GM21447 (cell line): ENCODE measurements around the gene CCDC88A.
"Not testable (repeated sequence)": the region's sequence is repeated elsewhere in the genome, so short reads cannot be mapped to it uniquely, and the experiment has no call there.

ENCODE experiments used
- ATAC-seq: cut with Tn5 transposase; IDR thresholded peaks from one replicate; pipeline ENCODE4 v1.9.1; 2021; ENCODE audit not compliant: unreplicated experiment

Gene CCDC88A

GRCh38 chr2:55327470-55328230, 92.0 kb downstream of the CCDC88A start:
- no peak for ATAC-seq

GRCh38 chr2:55314985-55315384, 104.7 kb downstream of the CCDC88A start:
- no peak for ATAC-seq

DNA sequence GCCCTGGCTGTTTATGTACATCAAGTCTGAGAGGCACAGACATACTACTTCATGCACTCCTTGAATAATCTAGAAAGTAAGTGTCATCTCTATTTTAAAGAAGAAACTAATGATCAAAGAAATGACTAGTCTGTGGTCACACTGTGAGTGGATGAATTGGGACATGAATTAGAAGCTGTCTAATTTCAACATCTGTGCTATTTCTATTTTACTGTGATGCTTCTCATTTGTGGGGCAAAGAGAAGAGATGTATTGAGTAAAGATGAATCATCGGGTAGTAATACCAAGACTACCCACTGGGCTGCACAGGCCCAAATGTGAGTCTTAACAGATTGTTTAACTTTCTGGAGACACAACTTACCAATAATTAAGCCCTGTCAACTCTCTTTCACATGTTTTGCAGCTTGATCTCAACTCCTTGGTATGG, 108.2 kb downstream of the CCDC88A start:
- peak; percentile 87 for ATAC-seq

DNA sequence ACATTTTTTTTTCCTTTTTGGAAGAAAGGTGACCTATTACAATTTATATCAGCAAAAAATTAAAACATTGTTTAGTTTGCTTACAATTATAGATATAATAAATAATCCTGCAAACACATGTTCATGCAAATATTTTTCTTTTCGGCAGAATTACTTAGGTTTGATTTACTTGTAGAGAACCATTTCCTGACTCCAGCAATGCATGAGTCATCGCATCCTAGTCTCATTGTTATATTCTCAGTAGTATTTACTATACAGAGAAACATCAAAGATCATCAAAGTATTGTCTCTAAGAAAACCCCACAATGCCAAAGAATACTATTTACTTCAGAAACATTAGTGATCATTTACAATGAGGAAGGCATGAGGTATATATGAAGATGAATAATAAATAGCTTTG, 110.2 kb downstream of the CCDC88A start:
- ATAC-seq: no peak

DNA sequence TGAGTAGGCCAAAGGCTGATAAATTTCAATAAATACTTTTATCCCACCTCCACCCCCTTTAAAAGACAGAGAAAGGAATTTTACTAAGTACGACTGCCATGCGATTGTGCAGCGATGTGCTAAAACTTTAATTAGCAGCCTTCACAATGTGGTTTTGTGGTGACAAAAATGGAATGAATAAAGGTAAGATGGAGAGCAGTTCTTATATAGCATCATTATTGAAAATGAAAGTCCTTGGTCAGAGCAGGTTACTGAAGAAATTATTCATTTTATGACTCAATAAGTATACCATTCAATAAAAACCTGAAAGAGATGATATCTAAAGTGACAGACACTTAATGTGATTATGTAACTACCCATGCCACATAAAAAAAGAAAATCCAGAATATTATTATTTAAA, 117.4 kb downstream of the CCDC88A start:
- peak; percentile 74 for ATAC-seq

- no peak for ATAC-seq
Observed at GRCh38 chr2:55301277-55301676, 118.4 kb downstream of the CCDC88A start.

GRCh38 chr2:55296393-55296792, 123.3 kb downstream of the CCDC88A start:
- no peak for ATAC-seq

GRCh38 chr2:55283083-55283482, 136.6 kb downstream of the CCDC88A start:
- no peak for ATAC-seq

DNA sequence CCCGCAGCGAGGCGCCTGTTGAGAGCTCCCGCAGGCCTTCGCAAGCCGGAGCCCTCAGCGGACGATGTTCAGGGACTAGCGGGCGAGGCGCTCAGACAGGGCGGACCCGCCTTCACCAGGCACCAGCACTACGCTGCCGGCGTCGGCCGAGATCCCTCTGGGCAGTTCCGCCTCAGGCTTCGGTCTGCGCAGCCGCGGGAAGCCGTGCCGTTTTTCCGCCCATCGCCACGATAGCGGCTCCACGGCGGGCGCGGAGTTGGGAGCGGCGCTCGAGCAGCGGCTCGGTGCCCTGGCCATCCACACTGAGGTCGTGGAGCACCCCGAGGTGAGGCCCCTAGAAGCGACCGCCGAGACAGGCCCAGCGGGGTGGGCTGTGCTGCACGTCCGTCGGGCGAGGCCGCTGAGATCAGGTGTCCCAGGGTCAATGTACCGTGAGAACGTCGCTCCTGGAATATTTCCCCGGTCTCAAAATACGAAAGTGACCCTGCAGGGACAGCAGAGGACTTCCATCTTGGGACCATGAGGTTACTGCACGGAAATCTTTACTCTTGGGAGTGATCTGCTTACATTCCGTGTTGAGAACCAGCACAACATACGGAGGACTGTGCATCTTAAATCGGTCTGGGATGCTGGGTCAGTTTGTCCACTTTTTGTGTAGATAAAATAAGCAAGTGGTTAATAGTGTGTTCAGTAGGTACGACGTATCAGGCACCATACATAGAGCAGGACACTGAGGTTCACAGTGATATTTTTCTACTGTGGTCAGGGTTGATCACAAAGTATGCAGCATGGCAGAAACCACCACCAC, 137.3 kb downstream of the CCDC88A start:
- peak; percentile 96 for ATAC-seq

- not testable (repeated sequence) for ATAC-seq
Observed at GRCh38 chr2:55280851-55281546, 138.7 kb downstream of the CCDC88A start.

GRCh38 chr2:55279859-55280424, 139.7 kb downstream of the CCDC88A start:
- ATAC-seq: not testable (repeated sequence)

DNA sequence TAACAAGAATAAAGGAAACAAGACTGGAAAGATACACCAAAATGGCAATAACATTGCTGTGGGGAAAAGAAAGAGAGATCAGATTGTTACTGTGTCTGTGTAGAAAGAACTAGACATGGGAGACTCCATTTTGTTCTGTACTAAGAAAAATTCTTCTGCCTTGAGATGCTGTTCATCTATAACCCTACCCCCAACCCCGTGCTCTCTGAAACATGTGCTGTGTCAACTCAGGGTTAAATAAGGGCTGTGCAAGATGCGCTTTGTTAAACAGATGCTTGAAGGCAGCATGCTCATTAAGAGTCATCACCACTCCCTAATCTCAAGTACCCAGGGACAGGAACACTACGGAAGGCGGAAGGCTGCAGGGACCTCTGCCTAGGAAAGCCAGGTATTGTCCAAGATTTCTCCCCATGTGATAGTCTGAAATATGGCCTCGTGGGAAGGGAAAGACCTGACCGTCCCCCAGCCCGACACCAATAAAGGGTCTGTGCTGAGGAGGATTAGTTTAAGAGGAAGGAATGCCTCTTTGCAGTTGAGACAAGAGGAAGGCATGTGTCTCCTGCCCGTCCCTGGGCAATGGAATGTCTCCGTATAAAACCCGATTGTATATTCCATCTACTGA, 140.3 kb downstream of the CCDC88A start:
- ATAC-seq: not testable (repeated sequence)

DNA sequence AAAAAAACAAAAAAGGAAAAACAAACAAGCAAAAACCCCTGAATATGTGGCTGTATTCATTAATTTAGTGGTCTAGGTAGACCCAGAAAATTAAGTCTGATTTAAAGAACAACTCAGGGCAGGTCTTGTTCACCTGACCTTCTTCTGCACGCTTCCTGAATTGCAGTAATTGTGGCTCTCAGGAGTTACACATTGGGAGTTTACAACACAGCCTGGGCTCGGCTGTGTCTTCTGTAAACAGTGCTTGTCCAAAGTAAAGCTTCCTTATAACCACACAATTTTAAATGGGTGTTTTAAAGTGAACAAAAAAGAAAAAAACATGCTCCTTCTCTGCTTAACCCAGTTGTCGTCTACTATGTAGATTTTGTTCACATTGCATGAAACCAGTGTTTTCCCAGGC, 142.3 kb downstream of the CCDC88A start:
- no peak for ATAC-seq

DNA sequence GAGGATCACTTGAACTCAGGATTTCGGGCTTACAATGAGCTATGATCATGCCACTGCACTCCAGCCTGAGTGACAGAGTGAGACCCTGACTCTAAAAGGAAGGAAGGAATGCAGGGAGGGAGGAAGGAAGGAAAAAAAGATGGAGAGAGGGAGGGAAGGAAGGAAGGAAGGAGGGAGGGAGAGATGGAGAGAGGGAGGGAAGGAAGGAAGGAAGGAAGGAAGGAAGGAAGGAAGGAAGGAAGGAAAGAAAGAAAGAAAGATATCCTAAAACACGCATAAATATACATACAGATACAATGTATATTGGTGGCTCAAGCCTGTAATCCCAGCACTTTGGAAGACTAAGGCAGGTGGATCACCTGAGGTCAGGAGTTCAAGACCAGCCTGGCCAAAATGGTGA, 145.3 kb downstream of the CCDC88A start:
- ATAC-seq: not testable (repeated sequence)

DNA sequence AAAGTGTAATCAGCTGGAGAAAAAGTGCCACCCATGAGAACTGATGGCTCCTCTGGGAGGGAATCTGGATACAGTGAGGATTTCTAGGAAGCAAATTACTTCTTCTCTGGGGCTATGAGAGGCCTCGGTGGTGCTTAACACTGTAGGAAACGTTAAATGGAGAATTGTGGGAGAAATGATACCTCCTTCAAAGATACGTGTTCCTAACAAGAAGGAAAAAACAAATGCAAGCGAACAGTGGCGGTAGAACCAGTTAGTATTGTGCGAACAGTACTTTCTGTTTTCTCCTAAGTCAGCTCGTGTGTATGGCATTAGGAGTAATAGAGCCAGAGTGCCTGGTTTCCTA, 150.0 kb downstream of the CCDC88A start:
- ATAC-seq: no peak

DNA sequence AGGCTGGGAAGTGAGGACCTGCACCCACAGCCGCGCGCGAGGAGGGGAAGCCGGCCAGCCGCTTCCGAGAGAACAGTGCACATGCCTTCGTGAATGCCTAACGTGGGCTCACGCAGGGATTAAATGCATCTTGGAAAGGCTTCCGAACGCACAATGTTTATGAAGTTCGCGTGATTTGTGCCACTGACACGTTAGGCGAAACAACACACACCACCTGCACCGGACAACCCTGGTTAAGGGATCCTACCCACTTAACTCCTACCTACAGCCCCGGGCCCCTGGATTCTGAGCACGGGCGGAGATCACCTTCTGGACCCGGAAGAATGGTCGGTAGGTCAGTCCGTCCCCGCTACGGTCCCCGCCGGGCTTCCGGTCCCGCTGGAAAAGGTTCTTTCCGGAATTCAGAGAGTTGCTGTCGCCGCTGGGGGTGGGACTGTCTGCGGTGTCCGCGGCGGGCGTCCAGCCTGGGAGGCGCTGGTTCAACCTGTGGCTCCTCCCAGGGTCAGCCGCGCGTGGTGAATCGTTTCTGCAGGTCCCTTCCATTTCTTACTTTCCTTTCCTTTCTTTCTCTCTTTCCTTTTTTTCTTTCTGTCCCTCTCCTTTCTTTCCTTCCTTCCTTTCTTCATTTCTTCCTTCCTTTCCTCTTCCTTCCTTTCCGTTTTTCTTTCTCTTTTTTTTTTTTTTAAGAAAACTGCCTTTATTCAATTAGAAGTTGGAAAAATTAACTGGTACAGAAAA, 150.6 kb downstream of the CCDC88A start, which contains the start of gene MTIF2:
Gene MTIF2 (minus strand): TSS at position 325 of the 738 bp plus-strand sequence. CDS start 5,373 bp downstream, outside the sequence.
- ATAC-seq: peak; percentile 97

- no peak for ATAC-seq
Observed at GRCh38 chr2:55268288-55268906, 151.3 kb downstream of the CCDC88A start.

DNA sequence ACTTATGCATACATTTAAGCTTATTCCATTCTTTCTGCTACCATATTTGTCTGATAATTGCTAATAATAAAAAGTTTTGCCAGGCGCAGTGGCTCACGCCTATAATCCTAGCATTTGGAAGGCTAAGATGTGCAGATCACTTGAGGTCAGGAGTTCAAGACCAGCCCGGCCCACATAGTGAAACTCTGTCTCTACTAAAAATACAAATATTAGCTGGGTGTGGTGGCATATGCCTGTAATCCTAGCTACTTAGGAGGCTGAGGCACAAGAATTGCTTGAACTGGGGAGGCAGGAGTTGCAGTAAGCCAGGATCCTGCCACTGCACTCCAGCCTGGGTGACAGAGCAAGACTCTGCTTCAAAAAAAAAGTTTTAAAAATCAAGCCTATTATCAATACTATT, 160.1 kb downstream of the CCDC88A start:
- ATAC-seq: not testable (repeated sequence)

DNA sequence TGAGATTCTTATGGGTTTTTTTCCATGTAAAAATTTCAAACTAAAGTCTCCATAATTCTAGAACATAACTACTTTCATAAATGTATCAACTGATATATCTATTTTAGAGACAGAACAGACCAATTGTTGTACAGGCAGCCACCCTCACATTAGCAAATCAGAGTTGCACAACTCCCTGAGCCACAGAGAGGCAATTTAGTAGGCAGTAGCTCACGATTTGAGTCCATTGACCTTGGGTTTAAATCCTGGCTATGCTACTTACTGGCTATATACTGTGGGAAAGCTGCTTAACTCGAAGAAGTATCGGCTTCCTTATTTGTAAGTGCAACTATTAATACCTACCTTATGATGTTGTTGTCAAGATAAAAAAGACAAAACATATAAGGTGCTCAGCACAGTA, 166.8 kb downstream of the CCDC88A start:
- ATAC-seq: no peak

GRCh38 chr2:55247025-55247424, 172.6 kb downstream of the CCDC88A start:
- ATAC-seq: no peak
